Measurements from ENCODE around the gene FAU.

The FAU gene

GRCh38 chr11:65131417-65131776 lies 9.5 kb upstream of the FAU start:
- Histone ChIP-seq H3K27ac (no peak overlapping the region), H3K27me3 (ENCODE audit: insufficient read depth, low read depth, severe bottlenecking) (no peaks in the 10 kb centered on the region), H3K4me3 (ENCODE audit: low read depth, low read length) (no peak overlapping the region), H3K9me3 (ENCODE audit: severe bottlenecking) (no peaks in the 10 kb centered on the region), H3K36me3 (peaks cover 63% of the 10 kb centered on the region)
- no peak for DNase-seq
- no peak for TF ChIP-seq CTCF (IDR thresholded peaks at IDR 0.05; ENCODE audit: low read depth, low read length)

- Histone ChIP-seq H3K36me3 (peaks cover 69% of the 10 kb centered on the region), H3K27ac (no peak overlapping the region)
Observed at GRCh38 chr11:65130631-65131416, 8.9 kb upstream of the FAU start.

GRCh38 chr11:65129649-65130441 lies 7.9 kb upstream of the FAU start:
- no peak for TF ChIP-seq CTCF (IDR thresholded peaks at IDR 0.05; ENCODE audit: low read depth, low read length)
- no peak for DNase-seq
- H3K27ac ChIP-seq, result no peak overlapping the region

More at GRCh38 chr11:65130631-65131416, 8.9 kb upstream of the FAU start:
- Histone ChIP-seq H3K27me3 (ENCODE audit: insufficient read depth, low read depth, severe bottlenecking) (no peaks in the 10 kb centered on the region), H3K9me3 (ENCODE audit: severe bottlenecking) (no peaks in the 10 kb centered on the region), H3K4me3 (ENCODE audit: low read depth, low read length) (no peak overlapping the region)
- DNase-seq, result no peak
- TF ChIP-seq CTCF (IDR thresholded peaks at IDR 0.05; ENCODE audit: low read depth, low read length), result no peak

GRCh38 chr11:65128182-65129145 lies 6.5 kb upstream of the FAU start:
- no peak for DNase-seq
- Histone ChIP-seq H3K27ac (no peak overlapping the region), H3K27me3 (ENCODE audit: insufficient read depth, low read depth, severe bottlenecking) (no peaks in the 10 kb centered on the region), H3K36me3 (peaks cover 93% of the 10 kb centered on the region), H3K4me3 (ENCODE audit: low read depth, low read length) (no peak overlapping the region), H3K9me3 (ENCODE audit: severe bottlenecking) (no peaks in the 10 kb centered on the region)
- TF ChIP-seq CTCF (IDR thresholded peaks at IDR 0.05; ENCODE audit: low read depth, low read length), result no peak

More at GRCh38 chr11:65129649-65130441, 7.9 kb upstream of the FAU start:
- Histone ChIP-seq H3K9me3 (ENCODE audit: severe bottlenecking) (no peaks in the 10 kb centered on the region), H3K36me3 (peaks cover 79% of the 10 kb centered on the region), H3K27me3 (ENCODE audit: insufficient read depth, low read depth, severe bottlenecking) (no peaks in the 10 kb centered on the region), H3K4me3 (ENCODE audit: low read depth, low read length) (no peak overlapping the region)

- TF ChIP-seq CTCF (IDR thresholded peaks at IDR 0.05; ENCODE audit: low read depth, low read length), result no peak
- no peak overlapping the region for H3K27ac ChIP-seq
- no peaks in the 10 kb centered on the region for H3K9me3 ChIP-seq (ENCODE audit: severe bottlenecking)
- no peak overlapping the region for H3K4me3 ChIP-seq (ENCODE audit: low read depth, low read length)
- no peaks in the 10 kb centered on the region for H3K27me3 ChIP-seq (ENCODE audit: insufficient read depth, low read depth, severe bottlenecking)
- no peak for DNase-seq
- peaks cover 95% of the 10 kb centered on the region for H3K36me3 ChIP-seq
Observed at GRCh38 chr11:65127473-65128181, 5.7 kb upstream of the FAU start.
